SU-DHL-6 (cell line): ENCODE results near the gene FAM237A.

Experiments
- CTCF ChIP-seq: fragments of 200-600 bp; sonication (generic); IDR thresholded peaks from one replicate; pipeline ENCODE4 v1.5.1; 2017; ENCODE audit warnings: antibody characterized with exemption, mild to moderate bottlenecking, low read length, moderate library complexity; ENCODE audit not compliant: insufficient read depth, poor library complexity, severe bottlenecking
- EZH2phosphoT487 ChIP-seq: fragments of 200-600 bp; sonication (generic), shearing (Covaris generic); conservative IDR thresholded peaks from 2 replicates; pipeline ENCODE4 v1.6.1; 2018; ENCODE audit warnings: mild to moderate bottlenecking, antibody characterized with exemption, low read length, moderate library complexity, mixed read lengths

DNA sequence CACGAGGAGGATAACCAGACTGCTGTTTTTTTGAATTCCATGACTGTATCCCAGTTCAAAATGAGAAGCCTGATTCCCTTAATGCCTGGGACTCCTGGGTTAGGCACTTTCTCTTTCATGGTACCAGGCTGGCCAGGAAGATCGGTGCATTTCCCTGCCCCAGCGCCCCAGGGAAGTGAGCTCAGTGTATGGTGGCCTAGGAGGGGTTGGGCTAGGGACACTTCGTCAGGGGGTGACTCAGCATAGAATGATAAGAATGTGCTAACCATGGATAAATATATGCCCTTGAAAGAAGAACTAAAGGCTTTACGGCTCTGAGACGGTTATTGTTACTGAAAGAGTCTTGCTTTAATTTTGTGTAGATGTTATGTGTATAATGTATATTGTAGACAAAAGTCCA, 27.5 kb upstream of the FAM237A start:
- TF ChIP-seq CTCF (no peak), EZH2phosphoT487 (no peak)
